HG03108 (cell line): ENCODE measurements around the gene TMEM14C.

ENCODE experiments used
- ATAC-seq: cut with Tn5 transposase; IDR thresholded peaks from one replicate; pipeline ENCODE4 v1.9.1; 2021; ENCODE audit warnings: moderate library complexity; ENCODE audit not compliant: unreplicated experiment

TMEM14C gene

DNA sequence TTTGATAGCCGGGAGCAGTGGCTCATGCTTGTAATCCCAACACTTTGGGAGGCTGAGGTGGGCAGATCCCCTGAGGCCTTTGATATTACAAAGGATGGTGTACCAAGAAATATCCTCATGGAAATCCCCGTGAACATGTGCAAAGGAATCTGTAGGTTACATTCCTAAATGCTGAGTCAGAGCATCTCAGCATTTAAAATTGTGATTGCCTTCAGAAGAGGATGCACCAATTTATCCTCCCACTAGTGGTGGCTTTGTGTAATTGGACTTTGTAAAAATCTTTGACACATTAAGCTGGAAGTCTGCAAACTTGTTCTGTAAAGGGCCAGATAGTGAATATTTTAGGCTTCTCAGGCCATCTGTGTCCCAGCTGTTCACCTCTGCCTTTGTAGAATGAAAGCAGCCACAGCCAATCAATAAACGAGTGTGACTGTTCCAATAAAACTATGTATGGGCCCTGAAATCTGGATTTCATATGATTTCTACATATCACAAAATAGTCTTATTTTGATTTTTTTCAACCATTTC is 36.5 kb downstream of the TMEM14C start:
- no peak for ATAC-seq

DNA sequence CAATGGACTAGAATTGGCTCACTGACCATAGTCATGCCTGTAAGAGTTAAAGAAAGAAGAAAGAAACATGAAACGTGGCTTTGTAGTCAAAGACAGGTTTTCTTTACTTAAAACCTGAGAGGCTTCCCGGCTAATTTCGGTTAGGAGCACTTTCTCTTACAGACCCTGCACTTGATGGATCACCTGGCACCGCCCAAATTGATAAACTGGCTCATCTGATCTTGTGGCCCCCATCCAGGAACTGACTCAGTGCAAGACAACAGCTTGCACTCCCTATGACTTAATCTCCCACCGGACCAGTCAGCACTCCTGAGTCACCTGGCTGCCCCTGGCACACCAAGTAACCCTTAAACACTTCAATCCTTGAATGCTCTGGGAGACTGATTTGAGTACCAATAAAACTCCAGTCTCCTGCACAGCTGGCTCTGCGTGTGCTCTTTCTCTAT is 37.0 kb downstream of the TMEM14C start:
- no peak for ATAC-seq

DNA sequence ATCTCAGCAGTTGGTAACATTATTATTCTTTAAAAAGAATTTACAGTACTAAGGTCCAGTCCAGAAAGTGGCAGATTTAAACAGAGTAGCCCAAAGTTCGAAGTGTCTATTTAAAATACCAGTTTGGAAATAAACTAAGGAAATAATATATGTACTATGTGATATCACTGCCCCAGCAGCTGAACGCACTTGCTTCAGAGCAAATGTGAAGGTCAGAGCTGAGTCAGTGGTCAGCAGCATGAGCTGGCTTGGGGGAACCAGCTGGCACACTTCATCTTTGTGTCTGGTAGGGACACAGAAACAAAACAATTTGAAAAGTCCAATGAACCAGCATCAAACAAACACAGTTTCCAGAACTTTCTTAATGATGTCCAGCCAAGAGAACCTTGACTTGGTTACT is 40.1 kb downstream of the TMEM14C start:
- ATAC-seq: no peak

DNA sequence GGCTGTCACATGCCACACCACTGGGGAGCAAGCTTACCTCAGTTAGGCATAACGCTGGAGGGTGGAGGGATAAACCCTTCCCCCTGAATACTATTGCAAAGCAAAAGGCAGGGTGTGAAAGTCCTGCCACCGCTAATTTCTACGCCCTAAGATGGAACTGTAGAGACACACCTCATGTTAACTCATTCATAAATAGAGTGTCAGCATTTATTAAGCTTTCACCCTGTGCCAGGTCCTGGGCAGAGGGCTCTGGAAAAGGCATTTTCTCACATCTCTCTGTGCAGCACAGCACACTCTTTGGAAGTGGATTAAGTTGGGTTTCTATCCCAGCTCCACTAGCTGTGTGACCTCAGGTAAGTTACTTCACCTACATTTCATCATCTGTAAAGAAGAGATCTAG is 46.5 kb downstream of the TMEM14C start:
- no peak for ATAC-seq

DNA sequence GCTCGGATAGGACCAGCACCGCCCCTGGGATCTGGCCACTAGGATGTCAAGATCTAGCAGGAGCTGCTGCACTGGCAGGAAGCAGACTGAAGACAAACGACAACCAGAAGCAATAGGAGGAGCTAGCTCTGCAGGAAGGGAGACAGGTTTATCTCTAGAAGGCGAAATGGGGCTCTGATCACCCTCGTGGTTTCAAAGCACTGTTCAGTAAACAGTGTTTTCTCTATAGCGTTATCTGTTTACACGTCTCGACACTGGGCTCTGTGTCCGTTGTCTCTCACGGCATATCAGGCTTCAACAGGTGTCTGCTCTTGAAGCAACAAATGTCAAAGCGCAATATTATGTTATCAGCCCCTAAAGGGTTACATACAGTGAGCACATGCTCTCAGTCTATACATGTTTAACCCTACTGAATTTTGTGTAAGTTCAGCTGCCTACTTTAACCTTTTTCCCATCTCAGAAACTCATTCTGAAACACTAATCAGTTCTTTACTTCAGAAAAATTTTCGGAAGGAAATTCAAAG is 48.6 kb downstream of the TMEM14C start:
- no peak for ATAC-seq

DNA sequence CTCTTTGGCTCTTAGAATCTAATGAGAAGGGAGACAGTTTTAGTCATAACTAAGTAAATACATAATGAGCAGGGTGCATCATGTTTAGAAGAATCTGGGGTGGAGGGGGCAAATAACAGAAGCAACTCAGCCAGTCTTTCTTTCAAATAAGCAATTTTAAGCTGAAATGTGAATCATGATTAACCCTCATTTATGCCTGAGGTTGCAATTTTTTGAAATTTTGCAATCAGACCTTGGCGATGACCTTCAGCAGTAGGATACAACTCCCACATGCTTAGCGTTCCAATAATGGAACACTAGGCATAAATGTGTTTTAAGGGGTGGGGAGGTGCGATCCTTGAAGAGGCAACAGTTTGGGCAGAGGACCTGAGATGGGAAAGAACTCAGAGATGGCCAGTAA is 55.4 kb downstream of the TMEM14C start:
- no peak for ATAC-seq

DNA sequence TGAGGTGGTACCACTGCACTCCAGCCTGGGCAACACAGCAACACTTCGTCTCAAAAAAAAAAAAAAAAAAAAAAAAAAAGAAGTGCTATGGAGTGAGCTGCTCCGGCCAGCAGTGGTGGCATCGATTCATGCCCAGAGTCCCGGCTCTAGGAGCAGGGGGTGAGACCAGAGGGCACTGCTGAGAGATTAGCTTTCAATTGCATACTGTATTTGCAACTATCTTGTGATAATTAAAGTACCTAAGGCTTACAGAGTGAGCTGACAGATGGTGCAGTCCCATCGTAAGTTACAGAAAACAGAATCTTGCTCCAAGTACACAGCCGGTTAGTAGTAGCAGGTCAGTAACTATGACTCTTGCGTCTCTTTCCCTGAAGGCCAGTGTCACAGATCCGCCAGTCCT is 56.2 kb downstream of the TMEM14C start:
- no peak for ATAC-seq
